ENCODE measurements around the gene PLXNA4.

DNA sequence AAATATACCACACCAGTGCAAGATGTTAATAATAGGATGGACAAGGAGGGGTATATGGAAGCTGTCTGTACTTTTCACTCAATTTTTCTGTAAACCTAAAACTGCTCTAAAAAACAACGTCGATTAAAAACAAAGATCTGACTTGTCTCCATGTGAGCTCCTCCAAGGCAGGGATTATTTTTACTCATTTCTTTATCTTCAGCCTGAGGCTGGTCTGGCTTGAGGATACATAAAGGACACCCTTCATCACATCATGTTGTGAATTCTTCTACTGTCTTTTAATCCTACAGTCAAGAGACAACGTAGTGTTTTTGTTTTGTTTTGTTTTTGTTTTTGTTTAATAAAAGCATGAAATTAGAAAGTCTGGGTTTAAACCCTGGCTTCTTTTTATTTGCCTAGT, 486.9 kb downstream of the PLXNA4 start:
- TF ChIP-seq POLR2A (IDR thresholded peaks at IDR 0.05; ENCODE audit: low read depth, low read length) (no peak), POLR2AphosphoS5 (IDR thresholded peaks at IDR 0.05; ENCODE audit: low read depth, low read length) (no peak)

Measured in GM12892 (cell line).